ENCODE data around the gene HSD17B1. TPM values are rescaled to one million over a fixed set of nuclear protein-coding genes. Genes with fewer than 3 reads are reported as not detected.
A peak's percentile ranks its signal among the peaks of the same experiment; 100 is the strongest.
"Not testable (repeated sequence)": the region's sequence is repeated elsewhere in the genome, so short reads cannot be mapped to it uniquely, and the experiment has no call there.

The HSD17B1 gene
- total RNA-seq, 1 experiment from 2014 or later = 1.7 TPM

GRCh38 chr17:42525221-42525620, 27.5 kb upstream of the HSD17B1 start:
- no peak for DNase-seq (ENCODE audit: low spot score)

GRCh38 chr17:42526031-42526444, 26.7 kb upstream of the HSD17B1 start:
- no peak for DNase-seq (ENCODE audit: low spot score)

DNA sequence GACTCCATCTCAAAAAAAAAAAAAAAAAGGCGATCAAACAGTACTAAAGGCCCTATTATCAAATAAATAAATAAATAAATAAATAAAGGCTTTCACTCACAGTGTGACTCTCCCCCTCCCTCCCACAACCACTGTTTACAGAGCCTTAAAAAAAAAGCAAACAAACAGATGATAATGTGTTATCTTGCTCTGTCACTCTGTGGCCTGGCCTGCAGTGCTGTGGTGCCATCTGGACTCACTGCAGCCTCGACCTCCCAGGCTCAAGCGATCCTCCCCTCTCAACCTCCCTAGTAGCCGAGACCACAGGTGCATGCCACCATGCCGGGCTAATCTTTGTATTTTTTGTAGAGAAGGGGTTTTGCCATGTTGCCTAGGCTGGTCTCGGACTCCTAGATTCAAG, 24.8 kb upstream of the HSD17B1 start:
- DNase-seq (ENCODE audit: low spot score) = no peak

DNA sequence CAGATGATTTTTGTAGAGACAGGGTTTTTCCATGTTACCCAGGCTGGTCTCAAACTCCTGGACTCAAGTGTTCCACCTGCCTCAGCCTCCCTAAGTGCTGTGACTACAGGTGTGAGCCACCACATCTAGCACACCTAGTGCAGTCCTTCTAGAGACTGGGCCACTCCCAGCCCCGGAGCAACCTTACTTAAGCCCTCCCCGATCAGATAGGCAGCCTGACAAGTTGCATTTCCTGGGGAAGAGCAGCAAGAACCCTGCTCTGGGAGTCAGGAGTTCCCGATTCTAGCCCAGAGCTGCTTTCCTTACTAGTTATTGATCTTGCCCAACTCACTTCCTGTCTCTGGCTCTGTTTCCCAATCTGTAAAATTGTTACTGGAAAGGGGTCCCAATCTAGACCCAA, 23.7 kb upstream of the HSD17B1 start:
- no peak for DNase-seq (ENCODE audit: low spot score)

GRCh38 chr17:42530952-42531454, 21.7 kb upstream of the HSD17B1 start:
- no peak for DNase-seq (ENCODE audit: low spot score)

GRCh38 chr17:42531455-42532354, 21.0 kb upstream of the HSD17B1 start:
- peak; percentile 72 for DNase-seq (ENCODE audit: low spot score)

- DNase-seq (ENCODE audit: low spot score) = no peak
Measured at GRCh38 chr17:42535155-42536047, 17.3 kb upstream of the HSD17B1 start.

DNA sequence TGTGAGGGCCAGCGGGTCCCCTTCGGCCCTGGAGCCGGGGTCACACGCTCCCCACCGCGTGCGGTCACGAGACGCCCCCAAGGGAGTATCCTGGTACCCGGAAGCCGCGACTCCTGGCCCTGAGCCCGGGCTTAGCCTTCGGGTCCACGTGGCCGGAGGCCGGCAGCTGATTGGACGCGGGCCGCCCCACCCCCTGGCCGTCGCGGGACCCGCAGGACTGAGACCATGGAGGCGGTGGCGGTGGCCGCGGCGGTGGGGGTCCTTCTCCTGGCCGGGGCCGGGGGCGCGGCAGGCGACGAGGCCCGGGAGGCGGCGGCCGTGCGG, 16.7 kb upstream of the HSD17B1 start, which contains the start of gene NAGLU:
Gene NAGLU (plus strand): TSS at position 194 of the 324 bp plus-strand sequence. CDS start 32 bp downstream, at position 226.
- peak; percentile 90 for DNase-seq (ENCODE audit: low spot score)

GRCh38 chr17:42536372-42537155, 16.2 kb upstream of the HSD17B1 start:
- peak; percentile 75 for DNase-seq (ENCODE audit: low spot score)

GRCh38 chr17:42537156-42537805, 15.4 kb upstream of the HSD17B1 start:
- DNase-seq (ENCODE audit: low spot score) = no peak

DNA sequence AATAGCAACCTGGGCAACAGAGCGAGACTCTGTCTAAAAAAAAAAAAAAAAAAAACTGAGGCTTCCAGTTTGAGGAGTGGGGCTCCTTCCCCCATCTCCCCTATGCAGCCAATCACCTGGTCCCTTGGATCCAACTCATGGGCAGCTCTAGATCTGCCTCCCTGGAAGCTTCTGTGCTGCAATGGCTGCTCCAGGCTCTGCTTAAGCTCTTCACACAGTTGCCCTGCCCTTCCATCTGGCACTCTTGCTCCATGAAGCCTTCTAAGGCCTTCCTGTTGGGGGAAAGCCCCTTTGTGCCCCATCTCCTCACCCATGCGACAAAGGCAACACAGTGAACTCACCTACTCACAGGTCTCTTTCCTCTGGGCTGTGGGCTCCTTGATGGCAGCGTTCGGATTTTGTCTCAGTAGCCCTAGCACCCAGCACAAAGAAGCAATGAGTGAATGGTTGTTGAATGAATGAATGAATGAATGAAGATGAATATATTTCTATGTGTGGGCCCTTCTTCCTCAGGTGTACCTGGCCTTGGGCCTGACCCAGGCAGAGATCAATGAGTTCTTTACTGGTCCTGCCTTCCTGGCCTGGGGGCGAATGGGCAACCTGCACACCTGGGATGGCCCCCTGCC, 14.8 kb upstream of the HSD17B1 start:
- DNase-seq (ENCODE audit: low spot score) = no peak

GRCh38 chr17:42538482-42538881, 14.2 kb upstream of the HSD17B1 start:
- no peak for DNase-seq (ENCODE audit: low spot score)

- not testable (repeated sequence) for DNase-seq (ENCODE audit: low spot score)
Measured at GRCh38 chr17:42540558-42540957, 12.2 kb upstream of the HSD17B1 start.

GRCh38 chr17:42541041-42541833, 11.5 kb upstream of the HSD17B1 start:
- DNase-seq (ENCODE audit: low spot score) = peak; percentile 84

DNA sequence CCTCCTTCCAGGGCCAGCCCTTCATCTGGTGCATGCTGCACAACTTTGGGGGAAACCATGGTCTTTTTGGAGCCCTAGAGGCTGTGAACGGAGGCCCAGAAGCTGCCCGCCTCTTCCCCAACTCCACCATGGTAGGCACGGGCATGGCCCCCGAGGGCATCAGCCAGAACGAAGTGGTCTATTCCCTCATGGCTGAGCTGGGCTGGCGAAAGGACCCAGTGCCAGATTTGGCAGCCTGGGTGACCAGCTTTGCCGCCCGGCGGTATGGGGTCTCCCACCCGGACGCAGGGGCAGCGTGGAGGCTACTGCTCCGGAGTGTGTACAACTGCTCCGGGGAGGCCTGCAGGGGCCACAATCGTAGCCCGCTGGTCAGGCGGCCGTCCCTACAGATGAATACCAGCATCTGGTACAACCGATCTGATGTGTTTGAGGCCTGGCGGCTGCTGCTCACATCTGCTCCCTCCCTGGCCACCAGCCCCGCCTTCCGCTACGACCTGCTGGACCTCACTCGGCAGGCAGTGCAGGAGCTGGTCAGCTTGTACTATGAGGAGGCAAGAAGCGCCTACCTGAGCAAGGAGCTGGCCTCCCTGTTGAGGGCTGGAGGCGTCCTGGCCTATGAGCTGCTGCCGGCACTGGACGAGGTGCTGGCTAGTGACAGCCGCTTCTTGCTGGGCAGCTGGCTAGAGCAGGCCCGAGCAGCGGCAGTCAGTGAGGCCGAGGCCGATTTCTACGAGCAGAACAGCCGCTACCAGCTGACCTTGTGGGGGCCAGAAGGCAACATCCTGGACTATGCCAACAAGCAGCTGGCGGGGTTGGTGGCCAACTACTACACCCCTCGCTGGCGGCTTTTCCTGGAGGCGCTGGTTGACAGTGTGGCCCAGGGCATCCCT, 9.3 kb upstream of the HSD17B1 start:
- DNase-seq (ENCODE audit: low spot score) = no peak

GRCh38 chr17:42544874-42545283, 7.8 kb upstream of the HSD17B1 start:
- no peak for DNase-seq (ENCODE audit: low spot score)

- not testable (repeated sequence) for DNase-seq (ENCODE audit: low spot score)
Measured at GRCh38 chr17:42545755-42546505, 6.8 kb upstream of the HSD17B1 start.

GRCh38 chr17:42547001-42547461, 5.7 kb upstream of the HSD17B1 start:
- DNase-seq (ENCODE audit: low spot score) = no peak

Measured in HT-29 (cell line).